Measurements from ENCODE around the gene OR56A1.

The OR56A1 gene

DNA sequence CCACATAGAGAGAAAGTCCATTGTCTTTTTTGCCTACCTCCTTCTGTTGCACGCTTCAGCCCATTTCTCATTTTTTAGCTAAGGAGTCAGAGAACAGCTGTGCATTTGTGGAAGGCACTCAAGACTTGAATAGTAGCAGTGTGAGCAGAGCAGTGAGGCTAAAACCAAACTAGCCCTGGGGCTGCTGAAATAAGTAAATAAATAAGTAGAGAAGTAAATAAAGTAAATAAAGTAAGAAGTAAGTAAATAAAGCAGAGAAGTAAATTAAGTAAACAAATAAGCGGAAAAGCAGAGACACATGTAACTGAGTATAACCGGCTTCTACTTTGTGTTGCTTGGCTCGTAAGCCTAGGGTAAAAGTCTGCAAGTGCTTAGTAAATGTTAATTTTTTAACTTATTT, 41.4 kb downstream of the OR56A1 start:
- DNase-seq (ENCODE audit: low read depth): no peak

GRCh38 chr11:5986885-5987284, 43.7 kb downstream of the OR56A1 start, which contains the start of gene OR52L1:
TSS of gene OR52L1 (minus strand) at chr11:5986985. CDS start at chr11:5986930, 55 bp downstream.
- no peak for DNase-seq (ENCODE audit: low read depth)

GRCh38 chr11:5983443-5983842, 47.1 kb downstream of the OR56A1 start:
- DNase-seq (ENCODE audit: low read depth): peak; percentile 3

DNA sequence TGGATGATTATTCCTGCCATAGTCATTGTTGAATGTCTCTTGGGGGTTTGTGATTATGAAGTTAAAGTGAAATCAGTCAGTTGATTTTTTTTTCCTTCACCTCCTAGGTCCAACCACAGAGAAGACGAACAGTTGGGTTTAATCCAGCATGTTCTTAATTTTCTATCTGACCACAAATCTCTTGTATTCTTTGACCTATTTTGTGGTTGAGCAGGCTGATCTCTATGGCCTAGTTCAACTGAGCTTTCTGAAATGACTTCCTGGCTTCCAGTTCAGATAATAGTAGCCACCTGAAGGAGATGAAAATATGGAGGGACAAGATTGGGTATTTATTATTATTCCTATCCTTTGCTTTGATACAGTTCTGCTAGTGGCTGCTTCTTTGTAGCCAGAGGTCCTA, 57.0 kb downstream of the OR56A1 start:
- DNase-seq (ENCODE audit: low read depth): no peak

Measured in ELR (cell line).